Neural cell (in vitro differentiated cells): Measurements from ENCODE around the gene FCHSD2. TPM values are rescaled to one million over a fixed set of nuclear protein-coding genes. Genes with fewer than 3 reads are reported as not detected.

Experiments
- H2AFZ ChIP-seq: fragments of 200-600, 300-800 bp; sonication (generic), shearing (Covaris generic); 2 replicates; pipeline ENCODE4 v1.6.0; 2014; ENCODE audit warnings: low read depth, mild to moderate bottlenecking, antibody characterized with exemption, low read length, moderate library complexity
- H3F3A ChIP-seq: fragments of 200-600 bp; shearing (Covaris generic); 2 replicates; pipeline ENCODE4 v1.6.1; 2016; ENCODE audit warnings: mild to moderate bottlenecking, moderate library complexity, mixed read lengths, antibody characterized with exemption, low read length; ENCODE audit not compliant: insufficient read depth, poor library complexity, severe bottlenecking
- H3K27ac ChIP-seq: fragments of 200-600, 300-800 bp; sonication (generic), shearing (Covaris generic); 2 replicates; pipeline ENCODE4 v1.5.1; 2014; ENCODE audit warnings: mild to moderate bottlenecking, low read length, moderate library complexity
- H3K27me3 ChIP-seq: fragments of 300-800, 200-600 bp; sonication (generic), shearing (Covaris generic); 2 replicates; pipeline ENCODE4 v1.6.0; 2014; ENCODE audit warnings: mild to moderate bottlenecking, low read depth, low read length, moderate library complexity; ENCODE audit not compliant: insufficient read depth
- H3K36me3 ChIP-seq: fragments of 300-800, 200-600 bp; sonication (generic), shearing (Covaris generic); 2 replicates; pipeline ENCODE4 v1.5.1; 2014; ENCODE audit warnings: mild to moderate bottlenecking, antibody characterized with exemption, low read length, moderate library complexity; ENCODE audit not compliant: insufficient read depth
- H3K4me2 ChIP-seq: fragments of 300-800, 200-600 bp; sonication (generic), shearing (Covaris generic); 2 replicates; pipeline ENCODE4 v1.6.0; 2014; ENCODE audit warnings: mild to moderate bottlenecking, low read length
- H3K4me3 ChIP-seq: fragments of 300-800, 200-600 bp; sonication (generic), shearing (Covaris generic); 2 replicates; pipeline ENCODE4 v1.5.1; 2014; ENCODE audit warnings: mild to moderate bottlenecking, low read length, moderate library complexity
- H3K79me2 ChIP-seq: fragments of 200-600 bp; shearing (Covaris generic); replicated peaks from 2 replicates; pipeline ENCODE4 v1.6.0; 2014; ENCODE audit warnings: mild to moderate bottlenecking, low read length, moderate library complexity; ENCODE audit not compliant: insufficient read depth
- H3K9ac ChIP-seq: fragments of 300-800, 200-600 bp; sonication (generic), shearing (Covaris generic); 2 replicates; pipeline ENCODE4 v1.6.1; 2016; ENCODE audit warnings: mild to moderate bottlenecking, low read length, mixed read lengths
- H3K9me2 ChIP-seq: fragments of 200-600 bp; shearing (Covaris generic); 2 replicates; pipeline ENCODE4 v1.6.1; 2016; ENCODE audit warnings: mild to moderate bottlenecking, low read length, mixed read lengths; ENCODE audit not compliant: insufficient read depth
- H3K9me3 ChIP-seq: fragments of 200-600, 300-800 bp; sonication (generic), shearing (Covaris generic); 2 replicates; pipeline ENCODE4 v1.6.1; 2016; ENCODE audit warnings: mild to moderate bottlenecking, mixed run types, low read length, moderate library complexity, mixed read lengths
- H4K20me1 ChIP-seq: fragments of 200-600 bp; shearing (Covaris generic); 2 replicates; pipeline ENCODE4 v1.6.1; 2016; ENCODE audit warnings: mild to moderate bottlenecking, mixed run types; ENCODE audit not compliant: insufficient read depth
- CTCF ChIP-seq: fragments of 450-650 bp; IDR thresholded peaks from 2 replicates; pipeline ENCODE4 v1.5.1; 2014; ENCODE audit warnings: antibody characterized with exemption, mild to moderate bottlenecking, moderate library complexity; ENCODE audit not compliant: poor library complexity, severe bottlenecking
- EP300 ChIP-seq: fragments of 450-650 bp; conservative IDR thresholded peaks from 2 replicates; pipeline ENCODE4 v1.6.1; 2014; ENCODE audit warnings: antibody characterized with exemption, mild to moderate bottlenecking, moderate library complexity; ENCODE audit not compliant: poor library complexity, severe bottlenecking
- EZH2 ChIP-seq: fragments of 200-600, 300-800 bp; shearing (Covaris generic), sonication (generic); IDR thresholded peaks from 2 replicates; pipeline ENCODE4 v1.6.1; 2014; ENCODE audit warnings: antibody characterized with exemption, low read length, borderline replicate concordance, mild to moderate bottlenecking; ENCODE audit not compliant: insufficient read depth, poor library complexity, severe bottlenecking
- MXI1 ChIP-seq: fragments of 450-650 bp; conservative IDR thresholded peaks from 2 replicates; pipeline ENCODE4 v1.6.1; 2014; ENCODE audit warnings: antibody characterized with exemption, mild to moderate bottlenecking; ENCODE audit not compliant: poor library complexity, severe bottlenecking
- POLR2AphosphoS5 ChIP-seq: IDR thresholded peaks from 2 replicates; pipeline ENCODE4 v1.6.1; 2012
- RAD21 ChIP-seq: fragments of 450-650 bp; conservative IDR thresholded peaks from 2 replicates; pipeline ENCODE4 v1.6.1; 2014; ENCODE audit warnings: antibody characterized with exemption, mild to moderate bottlenecking, moderate library complexity
- REST ChIP-seq: IDR thresholded peaks from 2 replicates; pipeline ENCODE4 v1.6.1; 2012; ENCODE audit warnings: borderline replicate concordance
- SMC3 ChIP-seq: fragments of 450-650 bp; conservative IDR thresholded peaks from 2 replicates; pipeline ENCODE4 v1.6.1; 2014; ENCODE audit warnings: antibody characterized with exemption, mild to moderate bottlenecking, moderate library complexity; ENCODE audit not compliant: poor library complexity
- TAF1 ChIP-seq: IDR thresholded peaks from 2 replicates; pipeline ENCODE4 v1.6.1; 2012; ENCODE audit warnings: low read depth
- polyA plus RNA-seq: library from polyadenylated mRNA; depleted of rRNA; stranded (reverse); fragments of >200 nt; gene quantifications from 2 replicates; pipeline ENCODE4 v1.2.3, GENCODE V29; 2014

FCHSD2 gene
- polyA plus RNA-seq, 1 donor from 2014 or later, result 40.8 TPM

GRCh38 chr11:73176874-73177155 is 34.7 kb upstream of the FCHSD2 start:
- Histone ChIP-seq H3K79me2 (no peaks in the 10 kb centered on the region), H3K27me3 (no peaks in the 10 kb centered on the region), H3K9me3 (no peaks in the 10 kb centered on the region), H3K36me3 (no peaks in the 10 kb centered on the region), H3K4me3 (no peak overlapping the region), H3K9ac (no peak overlapping the region), H3K27ac (no peak overlapping the region), H3K4me2 (no peak overlapping the region), H3F3A (no peaks in the 10 kb centered on the region), H2AFZ (no peak overlapping the region), H4K20me1 (no peaks in the 10 kb centered on the region), H3K9me2 (no peaks in the 10 kb centered on the region)
- TF ChIP-seq RAD21, result no peak
- TF ChIP-seq REST, result no peak
- TF ChIP-seq EP300, result no peak
- TF ChIP-seq CTCF, result no peak
- TF ChIP-seq POLR2AphosphoS5, result no peak
- TF ChIP-seq EZH2, result no peak
- no peak for TF ChIP-seq SMC3
- no peak for TF ChIP-seq TAF1
- no peak for TF ChIP-seq MXI1

DNA sequence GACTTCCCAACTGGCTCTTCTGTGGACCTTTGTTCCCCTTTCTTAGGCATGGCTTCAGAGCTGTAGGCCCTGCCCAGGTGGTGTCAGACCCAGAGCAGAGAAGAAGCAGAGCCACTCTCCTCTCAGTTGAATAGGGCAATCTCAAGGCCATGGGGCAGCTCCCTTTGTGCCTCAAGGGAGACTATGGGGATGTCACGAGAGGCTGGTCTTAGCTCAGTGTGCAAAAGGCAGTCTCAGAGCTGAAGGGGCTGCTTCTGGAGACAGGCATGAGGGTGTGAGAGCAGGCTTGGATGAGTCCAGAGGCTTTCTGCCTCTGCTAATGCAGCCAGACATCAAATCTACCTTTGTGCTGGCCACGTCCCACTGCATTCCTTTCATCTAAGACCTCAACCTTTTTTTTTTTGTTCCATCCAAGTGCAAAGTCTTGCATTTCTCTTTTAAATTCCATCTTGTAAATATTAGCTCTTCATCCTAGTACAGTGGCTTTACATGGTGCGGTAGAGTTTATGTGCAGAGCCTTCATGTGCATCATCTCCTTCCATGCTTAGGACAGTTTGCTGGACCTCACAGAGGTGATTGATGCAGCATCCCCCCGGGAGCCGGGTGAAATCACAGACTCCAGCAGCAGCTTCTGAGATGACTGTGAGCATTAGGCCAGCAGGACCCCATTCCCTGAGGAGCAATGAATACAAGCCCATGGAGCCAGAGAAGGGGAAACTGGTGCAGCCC is 34.2 kb upstream of the FCHSD2 start:
- H3K4me3 ChIP-seq, result no peak overlapping the region
- no peak overlapping the region for H3K9ac ChIP-seq
- no peaks in the 10 kb centered on the region for H3K79me2 ChIP-seq
- H2AFZ ChIP-seq, result no peak overlapping the region
- no peaks in the 10 kb centered on the region for H3F3A ChIP-seq
- no peaks in the 10 kb centered on the region for H3K9me3 ChIP-seq
- H3K27ac ChIP-seq, result no peak overlapping the region
- TF ChIP-seq CTCF, result no peak
- TF ChIP-seq TAF1, result no peak
- no peak for TF ChIP-seq REST
- H3K36me3 ChIP-seq, result no peaks in the 10 kb centered on the region
- no peaks in the 10 kb centered on the region for H3K27me3 ChIP-seq
- no peak overlapping the region for H3K4me2 ChIP-seq
- H3K9me2 ChIP-seq, result no peaks in the 10 kb centered on the region
- H4K20me1 ChIP-seq, result no peaks in the 10 kb centered on the region
